ENCODE data around the gene GLRA1.
"Not testable (repeated sequence)": the region's sequence is repeated elsewhere in the genome, so short reads cannot be mapped to it uniquely, and the experiment has no call there.

GLRA1 gene

GRCh38 chr5:151820271-151820670, 104.4 kb downstream of the GLRA1 start:
- DNase-seq (ENCODE audit: low read depth, low spot score) = no peak

DNA sequence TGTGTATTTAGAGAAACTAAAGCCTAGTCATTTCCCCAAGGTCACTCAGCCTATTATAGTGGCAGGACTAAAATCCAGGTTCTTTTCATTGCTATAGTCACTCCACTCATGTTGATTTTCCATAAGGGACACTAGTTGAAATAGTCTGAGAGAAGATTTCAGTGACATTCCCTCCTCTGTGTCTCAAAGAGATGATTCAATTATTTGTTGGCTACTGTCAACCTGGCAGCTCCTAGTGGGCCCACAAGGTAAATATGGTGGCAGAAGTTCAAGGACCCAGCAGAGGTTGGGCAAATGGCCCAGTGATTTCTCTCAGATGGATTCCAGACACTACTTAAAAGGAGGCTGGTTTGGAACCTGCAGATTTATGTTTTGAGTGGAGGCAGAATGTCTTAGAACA, 104.8 kb downstream of the GLRA1 start:
- DNase-seq (ENCODE audit: low read depth, low spot score) = no peak

DNA sequence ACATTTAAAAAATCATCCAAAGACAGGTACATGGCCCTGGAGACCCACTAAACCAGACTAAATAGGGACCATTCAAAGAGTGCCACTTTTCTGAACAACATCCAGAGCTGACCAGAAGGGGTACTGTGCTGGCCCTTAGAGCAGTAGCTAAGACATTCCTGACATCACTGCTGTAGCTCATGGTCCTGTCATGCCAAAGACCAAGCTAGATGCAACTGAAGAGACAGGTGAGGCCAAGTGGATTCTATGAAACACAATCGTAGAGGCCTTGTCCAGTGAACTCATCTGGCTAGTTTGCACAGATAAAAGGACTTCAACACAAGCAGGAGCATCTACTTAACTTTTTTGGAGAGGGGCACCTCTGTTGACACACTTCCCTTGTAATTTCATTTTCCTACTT, 109.6 kb downstream of the GLRA1 start:
- no peak for DNase-seq (ENCODE audit: low read depth, low spot score)

GRCh38 chr5:151812757-151813309, 111.8 kb downstream of the GLRA1 start:
- DNase-seq (ENCODE audit: low read depth, low spot score) = no peak

DNA sequence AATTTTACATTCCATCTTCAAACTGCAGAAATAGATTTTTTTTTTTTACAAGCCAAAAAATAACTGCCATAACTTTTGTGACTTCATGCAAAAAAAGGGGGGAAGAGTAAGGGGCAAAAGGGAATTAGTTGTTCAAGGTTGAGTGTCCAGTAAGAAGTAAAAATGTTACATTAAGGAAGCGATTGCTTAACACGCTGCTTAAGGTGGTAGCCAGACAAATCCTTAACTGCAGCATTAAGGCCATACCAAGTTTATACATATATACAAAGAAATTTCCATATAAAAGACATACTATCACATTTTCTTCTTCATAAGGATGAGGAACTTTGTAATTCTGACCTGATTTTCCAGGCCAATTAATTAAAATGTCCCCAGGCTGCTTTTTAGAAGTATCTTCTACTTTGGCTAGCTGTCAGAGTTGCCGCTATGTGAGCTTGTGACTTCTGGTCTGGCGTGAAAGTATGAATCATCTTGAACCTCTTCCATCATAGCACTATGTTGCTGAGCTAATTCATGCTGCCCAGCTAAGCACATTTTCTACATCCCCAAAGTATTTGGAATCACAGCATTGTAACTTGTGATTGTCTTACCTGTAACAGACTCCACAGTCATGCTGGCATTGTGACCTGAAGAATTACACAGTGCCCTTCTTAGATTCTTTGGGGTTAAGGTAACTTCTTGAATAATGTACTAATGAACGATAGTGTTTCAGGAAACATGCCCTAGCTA, 112.9 kb downstream of the GLRA1 start:
- no peak for DNase-seq (ENCODE audit: low read depth, low spot score)

- DNase-seq (ENCODE audit: low read depth, low spot score) = no peak
These were observed 113.8 kb downstream of the GLRA1 start for GRCh38 chr5:151810897-151811296.

DNA sequence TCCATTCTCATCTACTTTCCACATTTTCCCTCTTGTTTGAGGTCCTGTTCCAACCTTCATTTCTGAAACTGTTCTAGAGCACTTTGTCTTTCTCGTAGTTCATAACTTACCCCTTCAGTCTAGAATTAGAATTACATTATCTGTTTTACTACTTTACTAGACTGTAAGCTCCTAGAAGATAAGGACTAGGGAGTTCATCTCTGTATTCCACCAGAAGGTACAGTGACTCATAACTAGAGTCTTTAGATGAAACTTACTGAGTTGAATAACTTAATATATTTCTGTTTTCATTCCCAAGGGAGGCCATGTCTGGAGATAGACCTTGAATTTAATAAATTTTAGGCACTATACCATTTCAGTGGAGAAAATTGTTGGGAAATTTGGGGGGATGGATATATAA, 114.2 kb downstream of the GLRA1 start:
- DNase-seq (ENCODE audit: low read depth, low spot score) = no peak

DNA sequence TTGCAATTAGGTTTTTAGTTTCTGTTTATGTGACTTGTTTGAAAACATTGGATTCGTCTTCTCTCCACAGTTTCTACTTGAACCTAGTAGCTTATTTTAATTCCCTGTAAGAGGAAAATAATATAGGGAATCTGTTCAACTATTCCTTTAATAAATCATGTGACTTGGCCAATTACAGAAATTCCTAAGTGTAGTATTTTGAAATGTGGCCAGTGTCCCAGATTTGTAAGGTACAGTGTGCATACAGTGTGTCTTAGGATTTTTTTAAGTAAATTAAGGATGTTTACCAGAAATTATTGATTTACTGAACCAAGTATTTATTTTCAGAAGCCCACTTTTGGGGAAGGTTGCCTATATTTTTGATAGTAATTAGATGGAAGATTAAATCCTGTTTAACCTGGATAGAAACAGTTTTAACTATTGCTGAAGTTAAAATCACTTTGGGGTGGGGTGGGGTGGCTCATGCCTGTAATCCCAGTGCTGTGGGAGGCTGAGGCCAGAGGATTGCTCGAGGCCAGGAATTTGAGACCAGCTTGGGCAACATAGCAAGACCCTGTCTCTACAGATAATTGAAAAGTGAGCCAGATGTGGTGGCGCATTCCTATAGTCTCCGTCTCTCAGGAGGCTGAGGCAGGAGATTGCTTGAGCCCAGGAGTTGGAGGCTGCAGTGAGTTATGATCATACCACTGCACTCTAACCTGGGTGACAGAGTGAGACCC, 116.0 kb downstream of the GLRA1 start:
- no peak for DNase-seq (ENCODE audit: low read depth, low spot score)

DNA sequence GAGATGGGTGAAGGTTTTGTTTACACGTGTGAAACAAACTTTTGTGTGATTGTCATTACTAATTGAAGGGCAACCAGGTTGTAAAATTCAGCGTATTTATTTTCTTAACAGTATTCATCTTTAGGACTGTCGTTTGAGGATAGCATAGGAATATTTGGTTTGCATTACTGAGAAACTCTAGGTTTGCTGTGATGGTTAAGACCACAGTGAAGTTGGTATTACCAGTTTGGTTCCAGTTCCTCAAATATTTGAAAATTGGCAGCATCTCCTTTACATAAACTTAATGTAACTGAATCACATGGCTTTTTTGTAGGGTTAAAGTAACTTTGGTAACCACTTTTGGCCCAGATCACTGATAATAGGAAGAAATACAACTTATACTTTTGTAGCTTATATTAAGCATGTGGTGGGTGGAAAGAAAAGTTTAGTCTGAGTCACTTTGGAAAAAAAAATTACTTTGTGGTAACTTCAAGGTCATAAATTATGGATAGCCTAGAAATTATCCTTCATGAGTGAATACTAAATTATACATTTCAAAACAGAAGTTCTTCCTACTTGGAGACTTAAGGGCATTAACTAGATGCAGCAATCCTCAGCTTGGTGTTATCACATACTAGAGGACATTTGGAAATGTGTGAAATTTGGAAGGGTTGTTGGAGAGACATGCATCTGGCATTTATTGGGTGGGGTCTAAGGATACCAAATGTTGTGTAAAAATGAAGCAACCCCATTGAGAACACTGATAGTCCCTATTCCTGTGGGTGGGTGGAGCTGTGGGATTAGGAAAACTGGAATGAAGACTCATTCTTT, 119.0 kb downstream of the GLRA1 start:
- DNase-seq (ENCODE audit: low read depth, low spot score) = no peak

GRCh38 chr5:151800532-151800931, 124.1 kb downstream of the GLRA1 start:
- DNase-seq (ENCODE audit: low read depth, low spot score) = no peak

DNA sequence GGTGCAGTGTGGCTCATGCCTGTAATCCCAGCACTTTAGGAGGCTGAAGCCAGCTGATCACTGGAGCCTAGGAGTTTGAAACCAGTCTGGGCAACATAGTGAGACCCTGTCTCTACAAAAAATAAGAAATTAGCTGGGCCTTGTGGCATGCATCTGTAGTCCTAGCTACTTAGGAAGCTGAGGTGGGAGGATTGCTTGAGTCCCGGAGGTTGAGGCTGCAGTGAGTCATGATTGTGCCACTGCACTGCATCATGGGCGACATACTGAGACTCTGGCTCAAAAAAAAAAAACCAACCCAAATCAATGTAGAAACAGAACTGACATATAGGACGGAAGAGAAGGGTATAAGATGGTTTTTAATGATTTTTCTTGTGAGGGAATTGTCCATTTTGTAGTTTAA, 125.2 kb downstream of the GLRA1 start:
- no peak for DNase-seq (ENCODE audit: low read depth, low spot score)

- DNase-seq (ENCODE audit: low read depth, low spot score) = no peak
These were observed 126.0 kb downstream of the GLRA1 start for GRCh38 chr5:151798674-151799073.

- no peak for DNase-seq (ENCODE audit: low read depth, low spot score)
These were observed 129.2 kb downstream of the GLRA1 start for GRCh38 chr5:151795426-151795825.

DNA sequence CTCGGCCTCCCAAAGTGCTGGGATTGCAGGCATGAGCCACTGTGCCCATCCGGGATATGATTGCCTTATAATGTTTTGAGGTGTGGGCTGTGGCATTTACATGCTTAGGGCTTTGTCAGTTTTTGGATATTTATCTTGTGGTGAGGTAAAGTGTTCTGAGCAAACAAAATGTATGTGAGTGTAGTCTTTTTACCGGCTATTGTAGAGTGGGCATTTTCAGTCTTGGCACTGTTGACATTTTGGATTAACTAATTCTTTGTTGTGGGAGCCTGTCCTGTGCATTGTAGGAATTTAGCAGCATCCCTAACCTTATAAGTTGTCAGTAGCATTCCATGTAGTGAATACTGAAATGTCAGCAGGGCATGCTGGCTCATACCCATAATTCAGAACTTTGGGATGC, 131.3 kb downstream of the GLRA1 start:
- no peak for DNase-seq (ENCODE audit: low read depth, low spot score)

- DNase-seq (ENCODE audit: low read depth, low spot score) = no peak
These were observed 136.8 kb downstream of the GLRA1 start for GRCh38 chr5:151787817-151788216.

- DNase-seq (ENCODE audit: low read depth, low spot score) = no peak
These were observed 138.2 kb downstream of the GLRA1 start for GRCh38 chr5:151786468-151786867.

DNA sequence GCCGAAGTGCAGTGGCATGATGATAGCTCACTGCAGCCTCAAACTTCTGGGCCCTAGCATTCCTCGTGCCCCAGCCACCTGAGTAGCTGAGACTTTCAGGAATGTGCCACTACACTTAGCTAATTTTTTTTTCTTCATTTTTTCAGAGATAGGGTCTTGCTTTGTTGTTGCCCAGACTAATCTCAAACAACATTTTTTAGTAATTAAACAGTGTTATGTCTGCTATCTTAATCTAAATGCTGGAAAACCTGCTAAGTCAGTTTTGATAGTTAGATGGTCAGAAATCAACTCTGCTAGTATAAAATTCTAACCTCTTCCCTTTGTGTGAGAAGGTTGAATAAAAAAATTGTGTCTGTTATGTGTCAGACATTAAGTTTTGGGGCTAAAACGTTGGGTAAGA, 140.5 kb downstream of the GLRA1 start:
- no peak for DNase-seq (ENCODE audit: low read depth, low spot score)

DNA sequence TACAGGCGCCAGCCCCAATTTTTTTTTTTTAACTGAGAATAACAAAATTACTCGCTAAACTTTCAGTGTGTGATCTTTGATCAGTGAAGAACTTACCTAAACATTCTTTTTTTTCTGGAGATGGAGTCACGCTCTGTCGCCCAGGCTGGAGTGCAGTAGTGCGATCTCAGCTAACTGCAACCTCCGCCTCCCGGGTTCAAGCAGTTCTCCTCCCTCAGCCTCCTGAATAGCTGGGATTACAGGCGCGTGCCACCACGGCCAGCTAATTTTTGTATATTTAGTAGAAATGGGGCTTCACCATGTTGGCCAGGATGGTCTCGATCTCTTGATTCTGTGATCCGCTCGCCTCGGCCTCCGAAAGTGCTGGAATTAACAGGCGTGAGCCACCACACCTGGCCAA, 141.0 kb downstream of the GLRA1 start:
- DNase-seq (ENCODE audit: low read depth, low spot score) = not testable (repeated sequence)

DNA sequence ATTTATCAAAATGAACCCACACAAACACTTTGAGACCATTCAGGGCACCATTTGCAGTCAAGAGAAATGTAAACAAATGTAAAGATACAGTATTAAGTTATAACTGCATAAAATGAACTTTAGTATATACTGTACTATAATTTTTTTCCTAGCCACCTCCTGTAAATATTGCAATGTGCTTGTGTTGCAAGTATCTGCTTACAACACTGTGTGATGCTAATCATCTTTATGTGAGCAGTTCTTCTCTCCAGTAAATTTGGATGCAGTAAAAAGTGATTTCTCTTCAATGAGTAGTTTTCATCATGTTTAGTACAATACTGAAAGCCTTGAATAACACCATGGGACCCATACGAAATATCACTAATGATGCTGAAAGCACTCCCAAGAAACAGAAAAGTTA, 143.4 kb downstream of the GLRA1 start:
- no peak for DNase-seq (ENCODE audit: low read depth, low spot score)

- DNase-seq (ENCODE audit: low read depth, low spot score) = no peak
These were observed 144.3 kb downstream of the GLRA1 start for GRCh38 chr5:151780348-151780747.

- DNase-seq (ENCODE audit: low read depth, low spot score) = no peak
These were observed 145.0 kb downstream of the GLRA1 start for GRCh38 chr5:151779531-151780125.

All from smooth muscle cell of the brain vasculature (primary cell).